Liver (tissue), 3 donors: ENCODE measurements around the gene DCAF4.

Experiments
- CTCF ChIP-seq: fragments of 150-350 bp; IDR thresholded peaks from 2 replicates; pipeline ENCODE4 v1.5.1; 2017; ENCODE audit warnings: improper control_type of control experiment, low read depth, low read length; ENCODE audit not compliant: missing input control
- HNF4A ChIP-seq, 2 donors: conservative IDR thresholded peaks; 2 replicates each; pipeline ENCODE4 v1.6.1; 2016; ENCODE audit warnings: antibody characterized with exemption in 2 of 2, mild to moderate bottlenecking in 2 of 2
- JUND ChIP-seq, 2 donors: IDR thresholded peaks; 2 replicates each; pipeline ENCODE4 v1.6.1; 2016; ENCODE audit warnings: antibody characterized with exemption in 2 of 2
- RAD21 ChIP-seq, 2 donors: IDR thresholded peaks; 2 replicates each; pipeline ENCODE4 v1.6.1; 2016; ENCODE audit warnings: antibody characterized with exemption in 2 of 2, mild to moderate bottlenecking in 2 of 2
- TAF1 ChIP-seq: conservative IDR thresholded peaks from 2 replicates; pipeline ENCODE4 v1.6.1; 2016; ENCODE audit warnings: antibody characterized with exemption, mild to moderate bottlenecking
- YY1 ChIP-seq: IDR thresholded peaks from 2 replicates; pipeline ENCODE4 v1.6.1; 2016; ENCODE audit warnings: antibody characterized with exemption, mild to moderate bottlenecking
- donor health status: healthy.
- donor health status: healthy.

GRCh38 chr14:72965249-72965648 lies 39.0 kb downstream of the DCAF4 start:
- TF ChIP-seq RAD21 (IDR thresholded peaks at IDR 0.05) (no peak), HNF4A (conservative IDR thresholded peaks at IDR 0.05) (no peak), CTCF (no peak), JUND (IDR thresholded peaks at IDR 0.05) (no peak), TAF1 (no peak), YY1 (no peak)
